Stromal cell of bone marrow (primary cell): ENCODE measurements around the gene PCDHGB2.
"Not testable (repeated sequence)": the region's sequence is repeated elsewhere in the genome, so short reads cannot be mapped to it uniquely, and the experiment has no call there.

ENCODE experiments used
- DNase-seq: peaks from one replicate; pipeline ENCODE4 v3.0.0-alpha.2; 2012; ENCODE audit warnings: low read depth

PCDHGB2 gene

GRCh38 chr5:141384471-141385267 is 24.9 kb downstream of the PCDHGB2 start:
- DNase-seq = no peak

GRCh38 chr5:141387557-141388311 is 27.9 kb downstream of the PCDHGB2 start, which contains the start of gene PCDHGB4:
PCDHGB4 (plus strand) TSS chr5:141387698; CDS start chr5:141387885, 187 bp downstream.
- DNase-seq = not testable (repeated sequence)

GRCh38 chr5:141388661-141389060 is 28.9 kb downstream of the PCDHGB2 start:
- DNase-seq = no peak

- DNase-seq = no peak
Observed at GRCh38 chr5:141389153-141390042, 29.6 kb downstream of the PCDHGB2 start.

- DNase-seq = no peak
Observed at GRCh38 chr5:141392429-141393198, 32.8 kb downstream of the PCDHGB2 start, which contains the start of gene PCDHGA8. PCDHGA8 (plus strand) TSS chr5:141392633; CDS start chr5:141392814, 181 bp downstream.

GRCh38 chr5:141393267-141393666 is 33.5 kb downstream of the PCDHGB2 start:
- DNase-seq = no peak

GRCh38 chr5:141394401-141395187 is 34.8 kb downstream of the PCDHGB2 start:
- DNase-seq = not testable (repeated sequence)

- DNase-seq = not testable (repeated sequence)
Observed at GRCh38 chr5:141397756-141398551, 38.2 kb downstream of the PCDHGB2 start, which contains the start of gene PCDHGB5. PCDHGB5 (plus strand) TSS chr5:141397947; CDS start chr5:141398128, 181 bp downstream.

GRCh38 chr5:141398608-141399007 is 38.8 kb downstream of the PCDHGB2 start:
- DNase-seq = no peak

GRCh38 chr5:141399555-141400258 is 39.9 kb downstream of the PCDHGB2 start:
- no peak for DNase-seq

- DNase-seq = no peak
Observed at GRCh38 chr5:141402553-141403243, 42.9 kb downstream of the PCDHGB2 start, which contains the start of gene PCDHGA9. PCDHGA9 (plus strand) TSS chr5:141402778; CDS start chr5:141402953, 175 bp downstream.

- DNase-seq = no peak
Observed at GRCh38 chr5:141403387-141403786, 43.6 kb downstream of the PCDHGB2 start.

GRCh38 chr5:141407790-141408505 is 48.2 kb downstream of the PCDHGB2 start, which contains the start of gene PCDHGB6:
PCDHGB6 (plus strand) TSS chr5:141408021; CDS start chr5:141408203, 182 bp downstream.
- DNase-seq = not testable (repeated sequence)

GRCh38 chr5:141409598-141410306 is 50.0 kb downstream of the PCDHGB2 start:
- no peak for DNase-seq

- DNase-seq = no peak
Observed at GRCh38 chr5:141411575-141411974, 51.8 kb downstream of the PCDHGB2 start.
